Spleen (tissue), 7 donors: ENCODE measurements around the gene HERPUD2.

ENCODE experiments used
- CTCF ChIP-seq, 11 experiments: fragments of 200-600 bp in 7 of 11; fragments of 450-650 bp in 4 of 11; sonication (generic) in 4 of 11; IDR thresholded peaks in 8 of 11; conservative IDR thresholded peaks in 3 of 11; 1 replicate in 7 of 11; 2 replicates in 4 of 11; pipeline versions ENCODE4 v1.4.0 to v1.8.0; 2016 to 2021; ENCODE audit warnings: antibody characterized with exemption in 11 of 11, inconsistent platforms in 4 of 11, mild to moderate bottlenecking in 1 of 11
- POLR2A ChIP-seq, 3 donors: fragments of 450-650 bp; IDR thresholded peaks; one replicate each; pipeline ENCODE4 v1.5.1; 2017; ENCODE audit warnings: antibody characterized with exemption in 3 of 3, mild to moderate bottlenecking in 1 of 3
- POLR2AphosphoS5 ChIP-seq, 3 donors: sonication (generic); formaldehyde crosslinking; IDR thresholded peaks; one replicate each; pipeline ENCODE4 v1.5.1; 2017; ENCODE audit warnings: antibody characterized with exemption in 3 of 3
- donor health status: DM: no; HTN: no; CAD: no; lungs with moderate emphysema.
- donor health status: DM: no; HTN: no; CAD: no.
- donor health status: DM: no; HTN: no; CAD: no.

GRCh38 chr7:35694161-35694783, 663 bp downstream of the HERPUD2 start:
- no peak for TF ChIP-seq CTCF (IDR thresholded peaks at IDR 0.05 in 8 of 11, conservative IDR thresholded peaks at IDR 0.05 in 3 of 11)
- TF ChIP-seq POLR2A (IDR thresholded peaks at IDR 0.05) = no peak
- TF ChIP-seq POLR2AphosphoS5 (IDR thresholded peaks at IDR 0.05) = no peak
